ENCODE measurements around the gene SLC25A12. TPM values are rescaled to one million over a fixed set of nuclear protein-coding genes. Genes with fewer than 3 reads are reported as not detected.

Gene SLC25A12
- total RNA-seq, 1 donor from 2014 or later, result 27.4 TPM

- intact Hi-C loops (cut with micrococcal nuclease), result no loop called here
Measured at GRCh38 chr2:171735991-171736710, 157.9 kb downstream of the SLC25A12 start.

Other genes starting within 250 kb of the SLC25A12 start
- gene DYNC1I2, start 206.8 kb downstream of the SLC25A12 start, total RNA-seq, result 52.0 and 59.3 TPM in 2 replicates
- gene HAT1, start 28.2 kb upstream of the SLC25A12 start, total RNA-seq, result 68.3 and 71.6 TPM in 2 replicates
- gene METAP1D, start 105.7 kb upstream of the SLC25A12 start, total RNA-seq, result 7.1 and 7.7 TPM in 2 replicates
- gene DLX1, start 191.3 kb upstream of the SLC25A12 start, total RNA-seq, result not detected in 2 replicates
- not detected in 2 replicates for gene DLX2, start 208.7 kb upstream of the SLC25A12 start, total RNA-seq

All from T-helper 2 cell treated with Interferon-gamma antibody and Interleukin-4, amounts not matched to agents 100 ng/mL and 5 ng/mL, for 36 hours (primary cell).